OCI-LY7 (cell line): Measurements from ENCODE around the gene DBP. TPM values are rescaled to one million over a fixed set of nuclear protein-coding genes. Genes with fewer than 3 reads are reported as not detected.
A peak's percentile ranks its signal among the peaks of the same experiment; 100 is the strongest.

Source experiments
- BruUV-seq: library from RNA; stranded (reverse); fragments of 400-500 nt; replicated peaks from 2 replicates; lab custom pipeline; 2021; lab: Mats Ljungman, UMichigan
- CTCF ChIA-PET: fragments of 300-600 bp; sonication (Branson Sonifier 250); formaldehyde crosslinking; loops from one replicate; lab custom pipeline; 2022; ENCODE audit warnings: antibody characterized with exemption; ENCODE audit not compliant: unreplicated experiment; lab: Charles Lee
- POLR2A ChIA-PET: fragments of 300-600 bp; sonication (Branson Sonifier 250); formaldehyde crosslinking; loops from one replicate; lab custom pipeline; 2022; ENCODE audit warnings: antibody characterized with exemption; lab: Charles Lee
- DNase-seq: peaks from one replicate; pipeline ENCODE4 v3.0.0-alpha.2; 2015; ENCODE audit warnings: low spot score
- H2AFZ ChIP-seq: fragments of 200-600 bp; sonication (generic), shearing (Covaris generic); 2 replicates; pipeline ENCODE4 v1.6.1; 2014; ENCODE audit warnings: mild to moderate bottlenecking, antibody characterized with exemption, low read length, moderate library complexity
- H3K27ac ChIP-seq: fragments of 200-600 bp; sonication (generic); 2 replicates; pipeline ENCODE4 v1.5.1; 2014; ENCODE audit warnings: mixed run types, low read depth, mild to moderate bottlenecking, moderate library complexity, low read length, inconsistent platforms; ENCODE audit not compliant: poor library complexity, severe bottlenecking
- H3K36me3 ChIP-seq: fragments of 200-600 bp; sonication (generic); 2 replicates; pipeline ENCODE4 v1.6.1; 2014; ENCODE audit warnings: mild to moderate bottlenecking, antibody characterized with exemption, low read length, moderate library complexity, mixed read lengths; ENCODE audit not compliant: insufficient read depth
- H3K4me1 ChIP-seq: fragments of 200-600 bp; sonication (generic); 2 replicates; pipeline ENCODE4 v1.5.1; 2014; ENCODE audit warnings: mild to moderate bottlenecking, low read length; ENCODE audit not compliant: insufficient read depth, poor library complexity, severe bottlenecking
- H3K4me2 ChIP-seq: fragments of 200-600 bp; sonication (generic); 2 replicates; pipeline ENCODE4 v1.6.1; 2014; ENCODE audit warnings: mild to moderate bottlenecking, low read length
- H3K4me3 ChIP-seq: fragments of 200-600 bp; sonication (generic); 2 replicates; pipeline ENCODE4 v1.5.1; 2014; ENCODE audit warnings: mild to moderate bottlenecking, low read depth, low read length; ENCODE audit not compliant: poor library complexity, severe bottlenecking
- H3K79me2 ChIP-seq: fragments of 200-600 bp; sonication (generic); 2 replicates; pipeline ENCODE4 v1.6.1; 2016; ENCODE audit warnings: low read depth, mild to moderate bottlenecking, low read length, moderate library complexity, mixed read lengths; ENCODE audit not compliant: insufficient read depth
- H3K9me2 ChIP-seq: fragments of 200-600 bp; sonication (generic); 2 replicates; pipeline ENCODE4 v1.6.1; 2016; ENCODE audit warnings: mild to moderate bottlenecking, low read length, mixed read lengths; ENCODE audit not compliant: insufficient read depth
- H3K9me3 ChIP-seq: fragments of 200-600 bp; sonication (generic); 2 replicates; pipeline ENCODE4 v1.6.1; 2014; ENCODE audit warnings: mild to moderate bottlenecking, mixed run types, low read length, mixed read lengths
- H4K20me1 ChIP-seq: fragments of 200-600 bp; sonication (generic); 2 replicates; pipeline ENCODE4 v1.6.1; 2014; ENCODE audit warnings: mild to moderate bottlenecking, antibody characterized with exemption, low read length, moderate library complexity, mixed read lengths; ENCODE audit not compliant: insufficient read depth
- EZH2phosphoT487 ChIP-seq: fragments of 200-600 bp; sonication (generic); IDR thresholded peaks from 2 replicates; pipeline ENCODE4 v1.6.1; 2018; ENCODE audit warnings: low read depth, borderline replicate concordance, mild to moderate bottlenecking, mixed run types, antibody characterized with exemption, low read length, moderate library complexity, mixed read lengths
- intact Hi-C: fragments of 100-400 bp; cut with micrococcal nuclease; formaldehyde crosslinking; loops from one replicate; pipeline ENCODE4 v1.10.0; 2022; ENCODE audit not compliant: unreplicated experiment
- total RNA-seq, 2 experiments: library from RNA; depleted of rRNA in 1 of 2; stranded (reverse); fragments of >200 nt in 1 of 2; shearing (Covaris generic) in 1 of 2; gene quantifications; 2 replicates each; pipeline ENCODE4 v1.2.3, GENCODE V29; 2014 to 2022
- TF ChIP-seq, protein P1 (sequence below): fragments of 200-600 bp; sonication (generic); conservative IDR thresholded peaks from 2 replicates; pipeline ENCODE4 v1.5.1; 2014; ENCODE audit warnings: mild to moderate bottlenecking, antibody characterized with exemption, low read length, moderate library complexity, mixed read lengths

DBP gene
- total RNA-seq, 2 experiments from 2014 or later: 15.7 to 35.6 TPM

DNA sequence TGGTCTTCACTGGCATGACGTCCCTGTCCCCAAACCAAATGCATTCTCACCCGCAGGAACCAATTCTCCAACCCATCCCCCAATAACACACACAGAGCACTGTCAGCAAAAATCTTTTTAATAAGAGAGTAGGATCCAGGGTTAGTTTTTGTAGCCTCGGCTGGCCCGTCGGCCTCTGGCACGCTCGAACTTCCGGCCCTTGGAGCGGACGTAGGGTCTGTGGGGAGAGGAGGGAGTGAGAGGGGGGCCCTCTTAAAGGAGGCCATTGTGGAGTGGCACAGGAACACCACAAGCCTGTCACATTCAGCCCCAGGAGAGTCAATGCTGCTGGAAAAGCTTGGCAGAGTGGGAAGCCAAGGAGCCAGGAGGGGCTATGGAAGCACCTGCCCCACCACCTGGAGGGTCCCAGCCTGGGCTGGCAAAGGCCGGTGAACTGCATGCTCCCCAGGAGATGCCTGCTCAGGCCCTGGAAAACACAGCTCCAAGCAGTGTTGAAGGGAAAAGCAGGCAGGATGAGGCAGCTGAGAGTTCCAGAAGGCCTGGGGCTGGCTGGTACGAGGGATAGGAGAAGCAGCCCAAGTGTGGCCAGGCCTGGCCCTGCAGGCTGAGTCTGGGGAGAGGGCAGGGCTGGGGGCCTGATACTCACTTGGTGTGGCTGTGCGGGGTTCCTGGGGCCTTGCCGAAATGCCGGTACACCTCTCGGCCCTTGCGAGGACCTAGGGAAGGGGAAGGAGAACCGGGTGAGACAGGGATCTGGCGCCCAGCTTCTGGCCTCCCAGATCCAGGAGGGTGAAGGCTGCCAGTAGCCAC lies 21.7 kb downstream of the DBP start:
- H3K27ac ChIP-seq: peak overlapping the region; percentile 42
- no peak for TF ChIP-seq EZH2phosphoT487
- TF ChIP-seq, protein P1, sequence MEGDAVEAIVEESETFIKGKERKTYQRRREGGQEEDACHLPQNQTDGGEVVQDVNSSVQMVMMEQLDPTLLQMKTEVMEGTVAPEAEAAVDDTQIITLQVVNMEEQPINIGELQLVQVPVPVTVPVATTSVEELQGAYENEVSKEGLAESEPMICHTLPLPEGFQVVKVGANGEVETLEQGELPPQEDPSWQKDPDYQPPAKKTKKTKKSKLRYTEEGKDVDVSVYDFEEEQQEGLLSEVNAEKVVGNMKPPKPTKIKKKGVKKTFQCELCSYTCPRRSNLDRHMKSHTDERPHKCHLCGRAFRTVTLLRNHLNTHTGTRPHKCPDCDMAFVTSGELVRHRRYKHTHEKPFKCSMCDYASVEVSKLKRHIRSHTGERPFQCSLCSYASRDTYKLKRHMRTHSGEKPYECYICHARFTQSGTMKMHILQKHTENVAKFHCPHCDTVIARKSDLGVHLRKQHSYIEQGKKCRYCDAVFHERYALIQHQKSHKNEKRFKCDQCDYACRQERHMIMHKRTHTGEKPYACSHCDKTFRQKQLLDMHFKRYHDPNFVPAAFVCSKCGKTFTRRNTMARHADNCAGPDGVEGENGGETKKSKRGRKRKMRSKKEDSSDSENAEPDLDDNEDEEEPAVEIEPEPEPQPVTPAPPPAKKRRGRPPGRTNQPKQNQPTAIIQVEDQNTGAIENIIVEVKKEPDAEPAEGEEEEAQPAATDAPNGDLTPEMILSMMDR: no peak
- H3K4me3 ChIP-seq: peak overlapping the region; percentile 88
- POLR2A ChIA-PET: no interaction called here
- BruUV-seq: no TSS peak
- peaks cover 27% of the 10 kb centered on the region for H4K20me1 ChIP-seq
- no peaks in the 10 kb centered on the region for H3K9me3 ChIP-seq
- no peak overlapping the region for H2AFZ ChIP-seq
- peaks cover 40% of the 10 kb centered on the region for H3K79me2 ChIP-seq
- CTCF ChIA-PET: no interaction called here
- H3K9me2 ChIP-seq: no peaks in the 10 kb centered on the region
- DNase-seq: no peak
- H3K36me3 ChIP-seq: peaks cover 74% of the 10 kb centered on the region
- intact Hi-C loops: no loop called here
- H3K4me1 ChIP-seq: peaks cover 41% of the 10 kb centered on the region
- H3K4me2 ChIP-seq: peak overlapping the region; percentile 93

GRCh38 chr19:48614436-48615230 lies 22.5 kb downstream of the DBP start, which contains the start of gene FAM83E:
Gene FAM83E (minus strand): TSS chr19:48615076. CDS start chr19:48613372, 1,704 bp downstream.
- H3K4me1 ChIP-seq: peaks cover 34% of the 10 kb centered on the region
- H3K79me2 ChIP-seq: peaks cover 32% of the 10 kb centered on the region
- TF ChIP-seq EZH2phosphoT487: no peak
- TF ChIP-seq, protein P1: no peak
- BruUV-seq: no TSS peak
- intact Hi-C loops: no loop called here
- H3K9me3 ChIP-seq: no peaks in the 10 kb centered on the region
- CTCF ChIA-PET: no interaction called here
- peak within 1 kb of the TSS; percentile 93 for H3K4me2 ChIP-seq
- POLR2A ChIA-PET: no interaction called here
- no peak within 1 kb of the TSS for H2AFZ ChIP-seq
- peak within 1 kb of the TSS; percentile 88 for H3K4me3 ChIP-seq
- DNase-seq: no peak
- H3K36me3 ChIP-seq: peaks cover 79% of the 10 kb centered on the region
- H4K20me1 ChIP-seq: peaks cover 27% of the 10 kb centered on the region
- H3K9me2 ChIP-seq: no peaks in the 10 kb centered on the region
- peak within 1 kb of the TSS; percentile 42 for H3K27ac ChIP-seq
